Upper lobe of left lung (tissue), 6 donors: Measurements from ENCODE around the gene SMIM36. TPM values are rescaled to one million over a fixed set of nuclear protein-coding genes. Genes with fewer than 3 reads are reported as not detected.

Source experiments
- ATAC-seq, 2 donors: fragments of 200-7000 bp; cut with Tn5 transposase; one replicate each; pipeline ENCODE4 v1.9.1; 2022; ENCODE audit warnings: mild to moderate bottlenecking in 2 of 2, moderate library complexity in 2 of 2; ENCODE audit not compliant: low FRiP score in 2 of 2
- DNase-seq, 2 donors: peaks; one replicate each; pipeline ENCODE4 v3.0.0-alpha.2; 2019 to 2020
- H3K27ac ChIP-seq, 4 donors: fragments of 200-600 bp; sonication (generic); one replicate each; pipeline ENCODE4 v1.5.1; 2016 to 2019
- H3K27me3 ChIP-seq, 4 donors: fragments of 200-600 bp; sonication (generic); one replicate each; pipeline ENCODE4 v1.5.1; 2017 to 2019
- H3K36me3 ChIP-seq, 4 donors: fragments of 200-600 bp; sonication (generic); one replicate each; pipeline ENCODE4 v1.5.1; 2016 to 2019
- H3K4me1 ChIP-seq, 4 donors: fragments of 200-600 bp; sonication (generic); one replicate each; pipeline ENCODE4 v1.5.1; 2018 to 2019
- H3K4me3 ChIP-seq, 4 donors: fragments of 200-600 bp; sonication (generic); one replicate each; pipeline ENCODE4 v1.5.1; 2017 to 2019; ENCODE audit warnings: mild to moderate bottlenecking in 2 of 4, moderate library complexity in 1 of 4
- H3K9me3 ChIP-seq, 4 donors: fragments of 200-600 bp; sonication (generic); one replicate each; pipeline ENCODE4 v1.5.1; 2018 to 2019
- EP300 ChIP-seq, 4 donors: sonication (generic); formaldehyde crosslinking; IDR thresholded peaks; one replicate each; pipeline ENCODE4 v1.5.1; 2017; ENCODE audit warnings: antibody characterized with exemption in 4 of 4, control low read depth in 2 of 4
- POLR2A ChIP-seq, 4 donors: fragments of 450-650 bp; IDR thresholded peaks; one replicate each; pipeline ENCODE4 v1.5.1; 2016 to 2017; ENCODE audit warnings: antibody characterized with exemption in 4 of 4, mild to moderate bottlenecking in 2 of 4
- POLR2AphosphoS5 ChIP-seq, 2 donors: sonication (generic); formaldehyde crosslinking; IDR thresholded peaks; one replicate each; pipeline ENCODE4 v1.5.1; 2017; ENCODE audit warnings: antibody characterized with exemption in 2 of 2
- WGBS, 2 donors: methylation state at CpG; one replicate each; pipeline ENCODE4 v1.1.5; 2017 to 2018; 5-methylcytosine and 5-hydroxymethylcytosine counted together
- total RNA-seq, 6 donors: library from RNA; depleted of rRNA in 4 of 6; stranded (reverse); fragments of >200 nt in 4 of 6; gene quantifications; one replicate each; pipeline versions ENCODE4 v1.1.0 to v1.2.1, GENCODE V29; 2016 to 2021
- TF ChIP-seq, protein P1 (sequence below), 6 experiments: fragments of 450-650 bp in 4 of 6; fragments of 200-600 bp in 2 of 6; sonication (generic) in 2 of 6; IDR thresholded peaks; one replicate each; pipeline ENCODE4 v1.5.1; 2016 to 2019; ENCODE audit warnings: antibody characterized with exemption in 6 of 6
- donor health status: DM: no; HTN: no; CAD: no; lungs with moderate emphysema.
- donor health status: DM: no; HTN: yes; CAD: no; lungs with severe emphysema.

The SMIM36 gene
- total RNA-seq, 6 donors from 2014 or later: not detected

DNA sequence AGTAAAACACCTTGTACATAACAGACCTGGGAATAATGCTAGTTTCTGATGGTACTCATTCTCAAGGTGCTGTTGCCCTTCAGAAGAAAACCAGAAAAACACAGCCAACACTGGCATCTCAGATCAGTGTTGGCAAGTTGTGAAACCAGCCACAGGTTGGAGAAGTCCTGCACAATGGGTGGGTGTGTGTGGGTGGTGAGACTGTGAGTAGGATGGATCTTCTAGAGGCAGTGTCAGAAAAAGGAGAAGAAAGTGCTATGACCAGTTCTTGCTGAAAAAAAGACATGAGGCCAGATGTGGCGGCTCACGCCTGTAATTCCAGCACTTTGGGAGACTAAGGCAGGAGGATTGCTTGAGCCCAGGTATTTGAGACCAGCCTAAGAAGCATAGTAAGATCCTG, 35.2 kb upstream of the SMIM36 start:
- peak in 1 of 2 donors; percentile 41 for ATAC-seq
- Histone ChIP-seq H3K4me3 (no peak overlapping the region), H3K27me3 (no peaks in the 10 kb centered on the region), H3K4me1 (no peaks in the 10 kb centered on the region), H3K36me3 (no peaks in the 10 kb centered on the region), H3K9me3 (no peaks in the 10 kb centered on the region), H3K27ac (no peak overlapping the region)
- 92 to 94% methylated on average over 2 of the region's 2 CpGs for WGBS, 2 donors
- no peak for TF ChIP-seq EP300 (IDR thresholded peaks at IDR 0.05)
- DNase-seq: no peak

DNA sequence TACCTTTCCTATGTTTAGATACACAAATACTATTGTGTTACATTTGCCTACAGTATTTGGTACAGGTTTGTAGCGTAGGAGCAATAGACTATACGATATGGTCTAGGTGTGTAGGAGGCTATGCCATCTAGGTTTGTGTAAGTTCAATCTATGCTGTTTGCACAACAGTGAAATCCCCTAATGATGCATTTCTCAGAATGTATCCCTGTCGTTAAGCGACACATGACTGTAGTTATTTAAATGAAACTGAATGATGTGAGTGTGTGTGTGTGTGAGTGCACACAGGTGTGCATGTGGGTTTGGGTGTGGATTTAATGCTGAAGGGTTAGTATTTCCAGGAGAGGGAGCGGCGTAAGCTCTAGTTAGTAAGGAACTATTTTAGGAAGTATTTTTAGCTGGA, 34.6 kb upstream of the SMIM36 start:
- ATAC-seq (no peak), DNase-seq (no peak)
- Histone ChIP-seq H3K4me1 (no peaks in the 10 kb centered on the region), H3K9me3 (no peaks in the 10 kb centered on the region), H3K27me3 (no peaks in the 10 kb centered on the region), H3K36me3 (no peaks in the 10 kb centered on the region), H3K27ac (no peak overlapping the region), H3K4me3 (no peak overlapping the region)
- 87 to 91% methylated on average over 6 of the region's 6 CpGs for WGBS, 2 donors
- TF ChIP-seq, protein P1, sequence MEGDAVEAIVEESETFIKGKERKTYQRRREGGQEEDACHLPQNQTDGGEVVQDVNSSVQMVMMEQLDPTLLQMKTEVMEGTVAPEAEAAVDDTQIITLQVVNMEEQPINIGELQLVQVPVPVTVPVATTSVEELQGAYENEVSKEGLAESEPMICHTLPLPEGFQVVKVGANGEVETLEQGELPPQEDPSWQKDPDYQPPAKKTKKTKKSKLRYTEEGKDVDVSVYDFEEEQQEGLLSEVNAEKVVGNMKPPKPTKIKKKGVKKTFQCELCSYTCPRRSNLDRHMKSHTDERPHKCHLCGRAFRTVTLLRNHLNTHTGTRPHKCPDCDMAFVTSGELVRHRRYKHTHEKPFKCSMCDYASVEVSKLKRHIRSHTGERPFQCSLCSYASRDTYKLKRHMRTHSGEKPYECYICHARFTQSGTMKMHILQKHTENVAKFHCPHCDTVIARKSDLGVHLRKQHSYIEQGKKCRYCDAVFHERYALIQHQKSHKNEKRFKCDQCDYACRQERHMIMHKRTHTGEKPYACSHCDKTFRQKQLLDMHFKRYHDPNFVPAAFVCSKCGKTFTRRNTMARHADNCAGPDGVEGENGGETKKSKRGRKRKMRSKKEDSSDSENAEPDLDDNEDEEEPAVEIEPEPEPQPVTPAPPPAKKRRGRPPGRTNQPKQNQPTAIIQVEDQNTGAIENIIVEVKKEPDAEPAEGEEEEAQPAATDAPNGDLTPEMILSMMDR (IDR thresholded peaks at IDR 0.05): no peak
- TF ChIP-seq POLR2AphosphoS5 (IDR thresholded peaks at IDR 0.05) (no peak), POLR2A (IDR thresholded peaks at IDR 0.05) (no peak), EP300 (IDR thresholded peaks at IDR 0.05) (no peak)

DNA sequence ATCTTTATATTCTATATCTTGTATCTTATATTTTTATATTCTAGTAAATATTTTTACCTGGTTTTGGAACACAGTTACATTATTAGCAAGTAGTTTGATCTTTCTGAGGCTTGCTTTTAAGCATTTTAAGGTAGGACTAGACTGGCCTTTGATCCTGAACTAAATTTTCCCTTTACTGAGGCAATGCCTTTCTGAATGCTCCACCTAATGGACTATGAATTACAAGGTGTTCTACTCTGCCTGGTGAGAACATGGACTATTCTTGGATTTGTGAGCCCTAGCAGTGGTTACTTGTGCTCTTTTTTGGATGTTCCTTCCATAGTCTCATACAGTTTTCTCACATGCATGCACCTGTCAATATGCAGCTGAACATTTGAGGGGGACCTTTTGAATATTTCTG, 32.5 kb upstream of the SMIM36 start:
- Histone ChIP-seq H3K36me3 (no peaks in the 10 kb centered on the region), H3K27ac (no peak overlapping the region)
- DNase-seq: no peak

DNA sequence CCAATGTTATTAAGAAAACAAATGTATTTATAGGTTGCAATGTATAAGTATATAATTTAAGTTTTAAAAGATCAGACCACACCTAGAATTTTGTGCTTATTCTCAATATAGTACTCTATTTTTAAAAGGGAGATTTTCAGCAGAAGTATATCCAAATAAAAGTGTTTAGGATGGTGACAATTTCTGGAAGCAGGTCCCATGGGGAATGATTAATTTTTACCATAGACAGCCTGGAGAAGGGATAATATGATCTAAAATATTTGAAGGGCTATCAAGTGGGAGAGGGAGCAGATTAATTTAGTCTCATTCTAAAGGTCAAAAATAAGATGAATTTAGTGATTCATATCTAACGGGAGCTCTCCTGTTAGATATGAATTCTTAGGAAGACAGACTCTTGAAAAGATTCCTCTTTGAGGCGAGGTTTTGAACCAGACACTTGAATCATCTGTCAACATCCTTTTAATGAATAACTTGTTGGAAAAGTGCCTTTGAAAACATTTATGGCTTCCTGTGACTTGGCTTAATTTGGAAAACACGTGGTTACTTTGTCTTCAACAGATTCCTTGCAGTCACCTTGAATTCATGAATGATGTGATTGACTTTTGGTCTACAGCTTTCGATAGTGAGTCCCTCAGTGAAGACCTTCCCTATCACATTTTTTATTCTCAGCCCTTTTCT, 29.3 kb upstream of the SMIM36 start:
- no peak overlapping the region for H3K27ac ChIP-seq
- ATAC-seq (no peak), DNase-seq (no peak)
- no peaks in the 10 kb centered on the region for H3K36me3 ChIP-seq
- peaks cover 0 to 3% (median 0%) of the 10 kb centered on the region in 4 donors for H3K4me1 ChIP-seq
- H3K4me3 ChIP-seq: no peak overlapping the region
- WGBS, 2 donors: 31 to 36% methylated on average over 4 of the region's 4 CpGs
- H3K9me3 ChIP-seq: no peaks in the 10 kb centered on the region
- no peak for TF ChIP-seq EP300 (IDR thresholded peaks at IDR 0.05)
- TF ChIP-seq, protein P1 (IDR thresholded peaks at IDR 0.05): no peak
- no peak for TF ChIP-seq POLR2A (IDR thresholded peaks at IDR 0.05)
- TF ChIP-seq POLR2AphosphoS5 (IDR thresholded peaks at IDR 0.05): no peak
- no peaks in the 10 kb centered on the region for H3K27me3 ChIP-seq

More for the DNA sequence above, 32.5 kb upstream of the SMIM36 start:
- Histone ChIP-seq H3K27me3 (no peaks in the 10 kb centered on the region), H3K4me1 (peaks cover 0 to 3% (median 0%) of the 10 kb centered on the region in 4 donors), H3K9me3 (no peaks in the 10 kb centered on the region), H3K4me3 (no peak overlapping the region)
- ATAC-seq: no peak
- TF ChIP-seq POLR2AphosphoS5 (IDR thresholded peaks at IDR 0.05): no peak
- no peak for TF ChIP-seq EP300 (IDR thresholded peaks at IDR 0.05)
- TF ChIP-seq POLR2A (IDR thresholded peaks at IDR 0.05): no peak
- TF ChIP-seq, protein P1 (IDR thresholded peaks at IDR 0.05): no peak

DNA sequence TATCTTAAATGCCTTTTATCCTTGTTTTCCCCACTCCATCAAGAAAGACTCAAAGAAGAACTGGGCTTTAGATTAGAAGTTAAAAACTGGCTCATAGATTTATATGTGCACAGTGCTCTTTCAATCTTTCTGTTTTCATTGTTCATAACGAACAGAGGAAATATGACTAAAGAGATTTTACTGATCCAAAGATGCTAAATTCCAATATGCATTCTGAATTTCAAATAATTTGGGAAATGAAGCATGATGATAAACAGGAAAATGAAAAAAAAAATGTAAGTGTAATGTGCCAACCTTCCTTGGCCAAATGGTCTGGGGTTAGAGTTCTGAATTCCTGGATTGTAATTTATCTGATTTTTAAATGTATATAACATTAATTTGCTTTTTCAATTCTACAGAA, 25.0 kb upstream of the SMIM36 start:
- no peak for ATAC-seq
- TF ChIP-seq POLR2AphosphoS5 (IDR thresholded peaks at IDR 0.05) (no peak), EP300 (IDR thresholded peaks at IDR 0.05) (no peak), POLR2A (IDR thresholded peaks at IDR 0.05) (no peak)
- TF ChIP-seq, protein P1 (IDR thresholded peaks at IDR 0.05): no peak
- peaks cover 0 to 3% (median 0%) of the 10 kb centered on the region in 4 donors for H3K4me1 ChIP-seq
- no peaks in the 10 kb centered on the region for H3K27me3 ChIP-seq
- no peaks in the 10 kb centered on the region for H3K36me3 ChIP-seq
- DNase-seq: no peak
- WGBS, 2 donors: 66 to 77% methylated on average over 1 of the region's 1 CpG
- no peak overlapping the region for H3K27ac ChIP-seq
- H3K9me3 ChIP-seq: no peaks in the 10 kb centered on the region
- no peak overlapping the region for H3K4me3 ChIP-seq
